GM18505 (cell line): ENCODE results near the gene SPO11.

ENCODE experiments used
- ATAC-seq: cut with Tn5 transposase; IDR thresholded peaks from one replicate; pipeline ENCODE4 v1.9.1; 2021; ENCODE audit not compliant: unreplicated experiment
- POLR2A ChIP-seq: IDR thresholded peaks from 4 replicates; pipeline ENCODE4 v1.6.1; 2011; ENCODE audit warnings: borderline replicate concordance; ENCODE audit not compliant: insufficient read depth, insufficient read length; ENCODE audit errors: extremely low read depth

The SPO11 gene

DNA sequence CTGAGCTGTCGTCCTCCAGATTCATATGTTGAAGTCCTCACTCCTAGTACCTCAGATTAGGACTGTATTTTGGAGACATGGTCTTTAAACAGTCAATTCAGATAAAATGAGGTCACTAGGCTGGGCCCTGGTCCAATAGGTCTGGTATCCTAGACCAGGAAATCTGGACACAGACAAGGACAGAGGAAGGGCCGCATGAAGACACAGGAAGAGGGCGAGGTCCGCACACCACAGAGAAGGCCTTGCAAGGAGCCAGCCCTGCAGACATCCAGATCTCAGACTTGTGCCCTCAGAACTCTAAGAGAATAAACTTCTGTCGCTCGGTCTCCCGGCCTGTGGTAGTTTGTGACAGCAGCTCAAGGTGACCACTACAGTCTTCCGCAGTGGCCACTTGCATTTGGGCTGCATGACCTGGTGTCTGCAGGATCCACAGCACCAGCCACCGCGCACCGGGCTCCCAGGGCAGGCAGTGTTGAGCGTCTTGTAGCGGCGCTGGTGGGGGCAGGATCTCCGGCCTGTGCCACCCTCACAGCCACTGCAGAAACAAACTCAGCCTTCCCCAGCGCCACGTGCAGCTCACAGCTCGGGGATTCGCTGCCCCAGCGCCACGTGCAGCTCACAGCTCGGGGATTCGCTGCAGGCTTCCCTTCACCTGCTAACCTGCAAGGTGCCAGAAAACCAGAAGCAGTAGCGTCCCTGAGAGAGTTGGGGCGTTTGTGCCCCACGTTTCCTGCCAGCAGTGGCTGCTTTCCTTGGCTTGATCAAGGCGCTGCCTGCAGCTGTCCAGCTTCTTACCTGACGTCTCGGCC, 55.6 kb downstream of the SPO11 start:
- TF ChIP-seq POLR2A: no peak
- no peak for ATAC-seq

- no peak for ATAC-seq
- no peak for TF ChIP-seq POLR2A
Measured at GRCh38 chr20:57385940-57386339, 56.3 kb downstream of the SPO11 start.

GRCh38 chr20:57386762-57387161, 57.2 kb downstream of the SPO11 start:
- TF ChIP-seq POLR2A: no peak

GRCh38 chr20:57387463-57387862, 57.9 kb downstream of the SPO11 start:
- no peak for ATAC-seq
- no peak for TF ChIP-seq POLR2A

More at GRCh38 chr20:57386762-57387161, 57.2 kb downstream of the SPO11 start:
- no peak for ATAC-seq

GRCh38 chr20:57387945-57388371, 58.4 kb downstream of the SPO11 start:
- no peak for TF ChIP-seq POLR2A
- ATAC-seq: no peak

GRCh38 chr20:57388953-57389694, 59.5 kb downstream of the SPO11 start:
- ATAC-seq: no peak
- no peak for TF ChIP-seq POLR2A

DNA sequence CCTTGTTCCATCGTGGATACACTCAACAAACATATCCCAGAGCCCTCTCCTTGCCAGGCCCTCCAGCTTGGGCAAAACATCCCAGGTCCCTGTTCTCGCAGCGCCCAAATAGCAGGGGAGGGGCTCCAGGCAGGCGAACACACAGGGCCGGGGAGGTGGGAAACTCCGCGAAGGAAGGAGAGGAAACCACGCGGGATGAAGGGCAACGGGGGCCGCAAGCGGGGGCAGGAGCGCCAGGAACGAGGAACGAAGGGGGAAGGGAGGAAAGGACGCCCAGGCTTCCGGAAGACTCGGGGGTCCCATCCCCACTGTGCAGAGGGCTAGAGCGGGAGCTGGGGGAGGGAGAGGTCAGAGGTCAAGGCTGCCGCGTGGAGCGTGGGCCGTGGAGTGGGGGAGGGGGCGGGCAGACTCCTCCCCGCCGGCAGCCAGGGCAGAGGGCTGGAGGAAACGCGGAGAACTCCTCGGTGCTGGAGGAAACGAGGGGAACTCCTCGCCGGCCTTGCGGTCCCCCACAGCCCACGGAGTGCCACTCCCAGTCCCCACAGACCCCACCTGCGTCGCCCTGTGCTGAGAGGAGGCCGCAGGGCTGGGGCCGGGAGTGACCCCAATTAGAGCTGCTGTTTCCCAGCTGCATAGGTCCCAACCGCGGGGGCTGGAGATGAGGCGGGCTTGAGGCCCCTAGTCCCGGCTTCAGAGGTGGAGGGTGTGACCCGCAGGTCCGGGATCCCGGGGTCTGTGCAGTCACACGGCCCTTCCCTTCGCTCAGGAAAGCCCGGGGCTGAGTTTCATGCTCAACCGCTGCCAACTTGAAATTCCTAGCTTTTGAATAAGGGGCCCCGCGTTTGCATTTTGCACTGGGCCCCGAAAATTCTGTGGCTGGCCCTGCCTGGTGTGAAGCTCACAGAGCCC, 60.3 kb downstream of the SPO11 start:
- peak; percentile 69 for TF ChIP-seq POLR2A
- ATAC-seq: no peak

DNA sequence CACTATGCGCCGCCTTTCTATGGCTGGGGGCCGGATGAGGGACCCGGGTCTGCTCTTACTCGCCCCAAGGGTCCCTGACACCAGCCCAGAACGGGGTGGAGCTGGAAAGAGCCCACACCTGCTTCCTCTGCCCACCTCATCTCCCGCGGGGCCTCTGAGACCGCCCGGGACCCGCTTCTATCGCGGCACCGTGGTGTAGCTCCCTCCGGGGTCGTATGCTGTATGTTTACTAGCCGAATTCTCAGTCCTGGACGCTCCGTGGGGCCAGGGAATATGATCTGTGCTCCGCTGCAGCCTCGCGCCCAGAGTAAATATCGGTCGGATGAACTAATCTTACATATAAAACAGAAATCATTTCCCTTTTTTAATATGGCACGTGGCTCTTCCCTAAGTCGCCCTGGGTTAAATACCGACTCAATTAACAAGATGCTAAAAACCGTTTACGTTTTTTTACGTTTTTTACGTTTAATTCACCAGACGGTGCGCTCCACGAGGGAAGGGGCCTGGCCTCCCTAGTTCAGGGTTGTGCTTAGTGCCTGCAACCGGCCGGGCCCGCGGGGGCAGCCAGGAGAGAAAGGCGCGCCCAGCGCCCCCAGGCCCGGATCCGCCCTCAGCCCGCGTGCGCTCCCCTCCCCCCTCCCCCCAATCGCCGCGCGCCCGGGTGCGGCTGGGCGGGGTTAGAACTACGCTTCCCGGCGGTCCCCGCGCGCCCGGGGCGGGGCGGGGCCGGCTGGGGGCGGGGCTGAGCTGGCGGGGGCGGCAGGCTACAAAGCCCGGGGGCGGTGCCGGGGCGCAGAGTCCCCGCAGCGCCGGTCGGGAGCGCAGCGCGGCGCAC, 61.2 kb downstream of the SPO11 start, which contains the start of gene RBM38:
Gene RBM38, plus strand, starts transcription at position 793 of the 835 bp plus-strand sequence. CDS start 186 bp downstream, outside the sequence.
- no peak for TF ChIP-seq POLR2A
- peak; percentile 45 for ATAC-seq

DNA sequence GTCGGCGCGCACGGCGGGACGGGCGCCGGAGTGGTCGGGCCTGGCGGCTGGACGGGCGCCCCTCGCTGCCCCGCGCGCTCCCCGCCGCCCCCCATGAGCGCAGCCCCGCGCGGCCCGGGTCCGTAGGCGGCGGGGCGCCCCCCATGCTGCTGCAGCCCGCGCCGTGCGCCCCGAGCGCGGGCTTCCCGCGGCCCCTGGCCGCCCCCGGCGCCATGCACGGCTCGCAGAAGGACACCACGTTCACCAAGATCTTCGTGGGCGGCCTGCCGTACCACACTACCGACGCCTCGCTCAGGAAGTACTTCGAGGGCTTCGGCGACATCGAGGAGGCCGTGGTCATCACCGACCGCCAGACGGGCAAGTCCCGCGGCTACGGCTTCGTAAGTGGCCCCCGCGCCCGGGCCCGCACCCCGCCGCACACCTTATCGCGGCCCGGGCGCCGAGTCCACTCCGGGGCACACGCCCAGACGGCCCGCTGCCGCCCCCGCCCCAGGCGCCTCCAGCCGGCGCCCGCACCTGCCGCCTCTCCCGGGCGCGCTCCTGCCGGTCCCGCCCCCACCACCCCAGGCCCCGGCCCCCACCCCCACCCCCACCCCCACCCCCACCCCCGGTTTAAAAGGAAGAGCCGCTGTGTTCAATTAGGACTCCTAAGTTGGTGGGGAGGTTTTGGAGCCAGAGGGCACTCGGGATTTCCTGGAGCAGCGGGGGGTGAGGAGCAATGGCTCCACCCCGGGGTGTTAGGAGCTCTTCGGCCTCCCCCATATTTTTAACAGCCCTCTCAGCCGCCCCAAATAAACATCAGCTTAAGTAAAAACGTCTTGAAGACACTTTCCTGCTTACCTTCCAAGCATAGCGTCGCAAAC, 62.1 kb downstream of the SPO11 start:
- ATAC-seq: peak; percentile 6
- TF ChIP-seq POLR2A: peak; percentile 87

DNA sequence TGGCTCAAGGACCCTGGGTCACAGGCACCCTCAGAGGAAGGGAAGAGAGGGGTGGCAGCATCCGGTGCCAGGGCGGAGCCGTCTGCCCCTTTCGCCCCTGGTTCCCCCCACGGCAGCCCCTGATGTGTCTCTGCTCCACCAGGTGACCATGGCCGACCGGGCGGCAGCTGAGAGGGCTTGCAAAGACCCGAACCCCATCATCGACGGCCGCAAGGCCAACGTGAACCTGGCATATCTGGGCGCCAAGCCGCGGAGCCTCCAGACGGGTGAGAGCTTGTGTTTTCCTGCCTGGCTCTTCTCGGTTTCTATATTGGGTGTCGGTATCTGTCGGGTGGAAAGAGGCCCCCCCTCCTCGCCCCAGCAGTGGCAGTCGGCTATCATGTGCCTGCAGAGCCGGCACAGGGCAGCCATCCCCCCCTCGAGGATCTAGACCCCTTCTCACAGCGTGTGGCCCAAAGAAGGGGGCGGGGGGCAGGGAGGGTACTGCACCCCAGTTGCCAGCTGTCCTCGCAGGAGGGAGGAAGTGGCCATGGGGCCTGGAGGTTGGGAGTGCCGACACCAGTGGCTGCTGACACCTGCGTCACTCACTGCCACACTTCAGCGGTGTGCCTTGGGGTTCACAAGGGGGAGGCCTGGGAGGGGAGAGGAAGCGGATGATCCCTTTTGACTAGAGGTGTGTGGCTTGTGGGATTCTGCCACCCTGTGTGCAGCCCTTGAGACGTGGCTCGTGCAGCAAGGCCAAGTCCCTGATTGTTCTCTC, 63.1 kb downstream of the SPO11 start:
- no peak for TF ChIP-seq POLR2A
- no peak for ATAC-seq
